Fibroblast of skin of abdomen (primary cell): Measurements from ENCODE around the gene OTUD6A. TPM values are rescaled to one million over a fixed set of nuclear protein-coding genes. Genes with fewer than 3 reads are reported as not detected.

Experiments
- DNase-seq: peaks from one replicate; pipeline ENCODE4 v3.0.0-alpha.2; 2013
- polyA plus RNA-seq, 2 experiments: library from polyadenylated mRNA; unstranded; fragments of 120-200 nt; gene quantifications; one replicate each; pipeline ENCODE4 v1.2.1, GENCODE V29; 2013; ENCODE audit not compliant: insufficient read length in 2 of 2

The OTUD6A gene
- polyA plus RNA-seq (2013, experiment 1 of 2; ENCODE audit: insufficient read length), result not detected
- polyA plus RNA-seq (2013, experiment 2 of 2; ENCODE audit: insufficient read length), result not detected

GRCh38 chrX:70062076-70062475 is at the start of gene OTUD6A:
OTUD6A (plus strand) TSS chrX:70062457; CDS start chrX:70062525, 68 bp downstream.
- DNase-seq, result no peak

GRCh38 chrX:70012756-70013155 is 49.5 kb upstream of the OTUD6A start:
- DNase-seq, result no peak

- no peak for DNase-seq
These were observed 48.5 kb upstream of the OTUD6A start for GRCh38 chrX:70013466-70014381.

- DNase-seq, result no peak
These were observed 45.7 kb upstream of the OTUD6A start for GRCh38 chrX:70016513-70016912.

- no peak for DNase-seq
These were observed 39.6 kb upstream of the OTUD6A start for GRCh38 chrX:70022616-70023015.

GRCh38 chrX:70025464-70025863 is 36.8 kb upstream of the OTUD6A start:
- peak; percentile 28 for DNase-seq

- DNase-seq, result peak; percentile 12
These were observed 36.0 kb upstream of the OTUD6A start for GRCh38 chrX:70026112-70026850.

GRCh38 chrX:70026851-70027200 is 35.4 kb upstream of the OTUD6A start:
- no peak for DNase-seq

GRCh38 chrX:70029863-70030262 is 32.4 kb upstream of the OTUD6A start:
- no peak for DNase-seq

- DNase-seq, result peak; percentile 38
These were observed 31.9 kb upstream of the OTUD6A start for GRCh38 chrX:70030301-70030767.

GRCh38 chrX:70032792-70033191 is 29.5 kb upstream of the OTUD6A start:
- DNase-seq, result peak; percentile 5

- peak; percentile 44 for DNase-seq
These were observed 28.8 kb upstream of the OTUD6A start for GRCh38 chrX:70033348-70034051.

GRCh38 chrX:70034646-70035045 is 27.6 kb upstream of the OTUD6A start:
- no peak for DNase-seq

GRCh38 chrX:70038515-70038914 is 23.7 kb upstream of the OTUD6A start:
- no peak for DNase-seq

- DNase-seq, result no peak
These were observed 23.3 kb upstream of the OTUD6A start for GRCh38 chrX:70038951-70039350.

- DNase-seq, result no peak
These were observed 22.5 kb upstream of the OTUD6A start for GRCh38 chrX:70039758-70040157.

- DNase-seq, result no peak
These were observed 20.3 kb upstream of the OTUD6A start for GRCh38 chrX:70041993-70042392.

- DNase-seq, result peak; percentile 10
These were observed 19.6 kb upstream of the OTUD6A start for GRCh38 chrX:70042399-70043371.

GRCh38 chrX:70043685-70044084 is 18.6 kb upstream of the OTUD6A start:
- no peak for DNase-seq

GRCh38 chrX:70044541-70045245 is 17.6 kb upstream of the OTUD6A start:
- DNase-seq, result peak; percentile 25

- DNase-seq, result peak; percentile 71
These were observed 15.3 kb upstream of the OTUD6A start for GRCh38 chrX:70046978-70047377.
